CD4-positive, alpha-beta T cell treated with Interleukin-2 at 100 ng/mL for 4 hours (primary cell): Measurements from ENCODE around the gene C14orf119.

ENCODE experiments used
- DNase-seq: peaks from one replicate; pipeline ENCODE4 v3.0.0-alpha.2; 2020; ENCODE audit warnings: low spot score

The C14orf119 gene

DNA sequence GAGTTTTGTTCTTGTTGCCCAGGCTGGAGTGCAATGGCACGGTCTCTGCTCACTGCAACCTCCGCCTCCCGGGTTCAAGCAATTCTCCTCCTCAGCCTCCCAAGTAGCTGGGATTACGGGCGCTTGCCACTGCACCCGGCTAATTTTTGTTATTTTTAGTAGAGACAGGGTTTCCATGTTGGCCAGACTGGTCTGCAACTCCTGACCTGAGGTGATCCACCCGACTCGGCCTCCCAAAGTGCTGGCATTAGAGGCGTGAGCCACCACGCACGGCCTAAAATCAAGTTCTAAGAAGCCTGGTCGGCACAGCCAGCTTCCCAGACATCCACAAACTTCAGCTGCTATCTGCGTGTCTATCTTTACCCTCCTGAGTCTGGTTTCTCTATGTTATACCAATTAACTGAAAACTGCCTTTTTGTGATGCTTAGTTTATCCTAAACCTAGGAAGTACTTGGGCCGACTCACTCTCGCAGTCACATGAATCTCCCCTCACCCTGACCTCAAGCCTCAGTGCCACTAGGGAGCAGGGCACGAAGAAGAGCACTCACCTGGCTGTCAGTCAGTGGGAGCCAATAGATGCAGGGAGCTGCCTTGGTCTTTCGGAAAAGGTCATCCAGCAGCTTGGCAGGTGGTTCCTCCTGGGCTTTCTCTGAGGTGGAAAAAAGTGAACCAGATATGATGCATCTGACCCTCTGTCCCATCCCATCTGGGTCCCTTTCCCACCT, 34.6 kb upstream of the C14orf119 start:
- DNase-seq = no peak

GRCh38 chr14:23062002-23062401, 33.3 kb upstream of the C14orf119 start:
- DNase-seq = no peak

GRCh38 chr14:23063601-23064000, 31.7 kb upstream of the C14orf119 start:
- no peak for DNase-seq

GRCh38 chr14:23066368-23066767, 28.9 kb upstream of the C14orf119 start:
- no peak for DNase-seq

DNA sequence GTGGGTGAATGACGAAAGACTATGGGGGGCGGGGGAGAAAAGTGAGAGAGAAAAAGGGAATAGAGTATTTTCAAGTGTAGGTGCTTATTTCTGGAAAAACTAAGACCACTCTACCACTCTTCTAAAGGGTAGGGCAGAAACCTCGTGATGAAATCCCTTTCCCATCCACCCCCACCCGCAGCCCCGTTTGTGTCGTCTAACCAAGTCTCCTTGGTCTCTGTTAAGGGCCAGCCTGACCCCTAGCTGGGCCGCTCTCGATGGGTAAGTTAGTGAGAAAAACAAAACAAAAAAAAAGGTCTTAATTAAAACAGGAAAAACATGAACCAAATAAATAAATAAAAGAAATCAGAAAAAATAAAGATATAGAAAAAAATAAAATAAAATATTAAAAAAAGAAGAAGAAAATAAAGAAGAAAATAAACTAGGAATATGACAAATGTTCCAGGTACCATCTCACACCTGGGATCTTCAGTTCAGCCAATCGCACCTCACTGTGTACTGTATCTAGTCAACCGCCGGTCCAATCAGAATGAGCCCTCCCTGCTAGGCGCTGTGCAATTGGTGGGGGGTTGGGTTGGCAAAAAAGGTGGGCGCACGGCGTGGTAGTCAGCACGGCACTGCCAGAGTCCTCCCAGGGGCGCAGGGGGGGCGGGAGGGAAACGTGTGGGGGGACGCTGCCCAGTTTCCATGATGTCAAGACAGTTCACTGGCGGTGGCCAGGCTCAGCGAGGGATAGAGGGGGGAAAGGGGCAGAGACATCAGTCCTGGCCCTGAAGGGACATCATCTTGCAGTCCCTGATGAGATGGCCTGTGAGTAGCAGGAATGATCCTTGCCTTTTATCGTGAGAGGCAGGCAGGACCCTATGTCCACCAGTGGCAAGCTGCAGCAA, 28.2 kb upstream of the C14orf119 start:
- no peak for DNase-seq

GRCh38 chr14:23067847-23068788, 27.2 kb upstream of the C14orf119 start:
- DNase-seq = no peak

- DNase-seq = peak; percentile 85
Observed at GRCh38 chr14:23068789-23069412, 26.4 kb upstream of the C14orf119 start.

DNA sequence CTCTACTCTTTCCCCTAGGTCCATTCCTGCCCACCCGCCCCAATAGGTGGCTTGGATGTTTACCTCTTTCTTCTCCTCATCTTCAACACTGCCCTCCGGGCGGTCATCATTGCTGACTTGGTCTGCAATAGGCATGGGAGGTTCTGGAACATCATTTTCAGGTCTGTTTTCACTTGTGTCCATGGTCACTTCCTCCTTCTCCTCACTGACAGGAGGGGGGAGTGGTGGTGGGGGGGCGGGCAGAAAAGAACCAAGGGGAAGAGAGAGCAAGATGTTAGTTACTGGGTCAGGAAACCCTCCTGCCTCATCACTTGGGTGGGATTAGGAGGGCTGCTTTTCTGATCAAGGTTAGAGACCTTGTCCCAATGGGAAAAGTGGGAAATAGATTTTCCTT, 25.9 kb upstream of the C14orf119 start:
- DNase-seq = no peak

- no peak for DNase-seq
Observed at GRCh38 chr14:23070262-23071129, 24.8 kb upstream of the C14orf119 start.

GRCh38 chr14:23071244-23071920, 23.9 kb upstream of the C14orf119 start:
- DNase-seq = peak; percentile 76

- DNase-seq = no peak
Observed at GRCh38 chr14:23071921-23072539, 23.3 kb upstream of the C14orf119 start.

GRCh38 chr14:23074906-23075305, 20.4 kb upstream of the C14orf119 start:
- no peak for DNase-seq

- DNase-seq = peak; percentile 53
Observed at GRCh38 chr14:23076785-23077408, 18.4 kb upstream of the C14orf119 start.

DNA sequence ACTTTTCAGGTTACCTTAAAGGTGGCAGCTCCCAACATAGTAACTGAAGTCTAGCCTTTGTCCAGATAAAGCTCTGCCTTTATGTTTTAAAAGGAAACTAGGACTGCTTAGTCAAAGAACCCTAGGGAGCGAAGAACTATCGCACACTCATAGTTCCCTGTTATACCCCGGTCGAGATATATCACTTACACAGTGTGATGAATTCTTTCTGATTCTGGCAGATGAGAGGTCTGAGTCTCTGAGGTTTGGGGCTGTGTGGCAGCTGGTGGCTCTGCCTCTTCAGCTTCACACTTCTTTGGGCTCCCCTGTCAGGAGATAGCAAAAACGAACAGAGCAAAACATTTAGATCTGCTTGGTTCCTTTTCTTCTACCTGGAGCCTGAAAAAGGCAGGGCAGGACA, 17.3 kb upstream of the C14orf119 start:
- no peak for DNase-seq

DNA sequence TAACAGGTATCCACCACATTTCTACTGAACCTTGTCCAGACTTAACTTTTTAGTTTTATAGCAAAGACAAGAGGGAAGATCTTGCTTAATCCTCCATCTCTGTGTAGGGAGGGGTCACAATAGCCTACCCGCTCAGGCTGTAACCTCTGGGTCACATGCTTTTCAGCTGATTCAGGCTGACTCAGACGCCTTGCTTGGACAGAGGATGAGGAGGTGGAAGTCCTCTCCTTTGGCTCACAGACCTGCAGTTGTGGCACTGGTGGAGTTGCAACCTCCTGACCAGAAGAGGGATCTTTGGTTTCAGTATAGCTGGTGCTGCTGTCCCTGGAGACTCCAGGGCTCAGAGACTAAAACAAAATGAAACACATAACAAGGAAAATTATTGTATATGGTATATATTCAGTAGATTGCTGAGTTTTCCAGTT, 16.6 kb upstream of the C14orf119 start:
- DNase-seq = no peak

DNA sequence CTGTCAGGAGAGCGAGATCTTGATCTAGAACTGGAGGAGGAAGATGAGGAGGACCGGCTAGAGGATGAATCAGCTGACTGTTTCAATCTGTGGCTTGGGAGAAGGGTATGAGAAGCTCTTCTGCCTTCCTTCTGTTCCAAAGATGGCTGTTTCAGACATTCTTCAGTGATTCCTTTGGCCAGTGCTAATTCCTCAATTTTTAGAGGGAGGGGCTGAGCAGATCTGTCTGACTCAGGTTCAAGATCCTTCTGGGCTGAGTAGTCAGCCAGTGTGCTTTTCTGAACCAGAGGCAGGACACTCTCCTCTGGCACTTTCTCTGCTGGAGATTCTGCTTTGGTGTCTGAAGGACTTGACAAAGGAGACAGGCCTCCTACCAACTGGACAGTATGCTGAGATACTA, 15.6 kb upstream of the C14orf119 start:
- no peak for DNase-seq

DNA sequence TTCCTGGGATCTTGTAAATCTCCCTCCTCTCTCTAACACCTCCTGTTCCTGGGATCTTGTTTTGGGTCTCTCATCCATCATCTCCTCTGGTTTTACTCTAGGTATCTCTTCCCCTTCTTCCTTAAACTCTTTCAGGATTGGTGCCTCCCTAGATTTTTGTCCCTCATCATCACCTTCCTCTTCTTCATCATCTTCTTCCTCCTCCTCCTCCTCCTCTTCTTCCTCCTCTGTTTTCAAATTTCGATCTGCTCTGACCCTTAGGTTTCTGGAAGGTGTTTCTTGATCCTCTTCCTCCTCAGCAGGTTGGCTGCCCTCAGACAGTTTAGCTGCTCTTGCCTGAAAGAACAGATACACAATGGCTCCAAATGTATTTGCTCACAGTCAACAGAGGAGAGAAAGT, 14.8 kb upstream of the C14orf119 start:
- no peak for DNase-seq

DNA sequence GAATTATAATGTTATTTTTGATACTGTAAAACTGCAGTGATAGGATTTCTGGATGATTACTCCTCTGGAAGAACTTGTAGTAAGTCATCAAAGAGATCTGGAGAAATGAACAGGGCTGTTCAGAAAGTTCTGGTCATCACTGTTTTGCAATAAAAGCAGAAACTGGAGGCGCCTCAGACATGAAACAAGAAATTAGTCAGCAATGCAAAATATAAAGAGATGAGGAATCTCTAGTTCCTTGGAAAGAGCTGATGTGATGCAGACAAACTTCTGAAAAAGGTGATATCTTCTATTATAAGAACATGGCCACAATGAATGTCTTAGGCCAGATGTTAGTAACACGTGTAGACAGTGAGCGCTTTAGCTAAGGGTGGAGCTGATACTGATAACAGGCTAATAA, 9.8 kb upstream of the C14orf119 start:
- no peak for DNase-seq

GRCh38 chr14:23086565-23086964, 8.7 kb upstream of the C14orf119 start:
- no peak for DNase-seq
